ENCODE data around the gene DMXL2. TPM values are rescaled to one million over a fixed set of nuclear protein-coding genes. Genes with fewer than 3 reads are reported as not detected.
"Not testable (repeated sequence)": the region's sequence is repeated elsewhere in the genome, so short reads cannot be mapped to it uniquely, and the experiment has no call there.

DMXL2 gene
- total RNA-seq, 1 experiment from 2014 or later = 13.8 TPM

- Mint-ChIP-seq H3K36me3 (ENCODE audit: insufficient read depth, unreplicated experiment) (no peaks in the 10 kb centered on the region), H3K4me1 (ENCODE audit: low read depth, unreplicated experiment) (peaks cover 46% of the 10 kb centered on the region), H3K9me3 (ENCODE audit: low read depth, unreplicated experiment) (peaks cover 2% of the 10 kb centered on the region), H3K4me3 (ENCODE audit: low read depth, unreplicated experiment) (no peak overlapping the region), H3K27ac (ENCODE audit: unreplicated experiment) (no peak overlapping the region), H3K27me3 (ENCODE audit: unreplicated experiment) (no peaks in the 10 kb centered on the region)
- CTCF ChIA-PET = interaction anchor here (0.6 to 0.7 kb wide), 3 partner anchors 51 to 979 kb away, joined by 3 read pairs; no protein-coding TSS in a partner anchor
- intact Hi-C loops (cut with micrococcal nuclease; ENCODE audit: unreplicated experiment) = loop anchor here (5.0 kb wide), 1 partner anchor 47 kb away; no protein-coding TSS in a partner anchor
- no TSS peak for BruUV-seq (replicated peaks)
- no peak for DNase-seq
- no peak for TF ChIP-seq CTCF (IDR thresholded peaks at IDR 0.05; ENCODE audit: unreplicated experiment)
These were observed 173.8 kb downstream of the DMXL2 start for GRCh38 chr15:51448622-51449399.

DNA sequence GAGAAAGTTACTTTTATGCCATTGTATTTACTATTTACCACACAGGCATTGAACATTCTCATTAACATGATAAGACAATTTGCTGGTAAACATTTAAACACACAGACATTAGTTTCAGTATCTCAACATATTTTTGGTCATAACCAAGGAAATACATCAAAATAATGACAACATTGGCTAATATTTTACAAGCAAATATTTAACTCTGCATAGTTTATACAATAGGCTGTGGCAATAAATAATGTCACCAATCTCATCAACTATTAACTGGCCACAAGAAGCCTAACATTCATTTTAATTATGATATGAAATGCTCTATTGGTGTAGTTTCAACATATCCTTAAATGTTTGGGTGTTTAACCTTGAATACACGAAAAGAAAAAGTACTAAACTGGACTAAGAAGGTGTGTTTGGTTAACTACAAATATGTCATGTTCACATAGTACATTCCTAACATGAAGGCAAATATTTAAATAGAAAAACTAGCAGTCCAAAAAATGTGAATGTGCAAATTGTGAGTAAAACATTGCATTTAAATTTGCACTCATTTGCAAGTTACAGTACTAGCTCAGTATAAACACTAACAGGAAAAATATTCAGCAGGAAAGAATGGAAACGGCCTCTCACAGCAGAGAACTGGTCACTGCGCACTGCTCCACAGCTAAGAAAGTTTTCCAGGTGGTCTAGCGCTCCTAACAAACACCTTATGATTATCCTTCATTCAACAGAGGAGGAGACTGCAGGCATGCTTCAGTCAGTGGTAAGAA lies 174.5 kb downstream of the DMXL2 start:
- no peak for TF ChIP-seq CTCF (IDR thresholded peaks at IDR 0.05; ENCODE audit: unreplicated experiment)
- CTCF ChIA-PET = interaction anchor here (0.7 kb wide), 1 partner anchor 52 kb away, joined by 3 read pairs; no protein-coding TSS in a partner anchor
- Mint-ChIP-seq H3K4me1 (ENCODE audit: low read depth, unreplicated experiment) (peaks cover 46% of the 10 kb centered on the region), H3K36me3 (ENCODE audit: insufficient read depth, unreplicated experiment) (no peaks in the 10 kb centered on the region), H3K27ac (ENCODE audit: unreplicated experiment) (no peak overlapping the region), H3K27me3 (ENCODE audit: unreplicated experiment) (no peaks in the 10 kb centered on the region), H3K9me3 (ENCODE audit: low read depth, unreplicated experiment) (peaks cover 2% of the 10 kb centered on the region), H3K4me3 (ENCODE audit: low read depth, unreplicated experiment) (no peak overlapping the region)
- intact Hi-C loops (cut with micrococcal nuclease; ENCODE audit: unreplicated experiment) = loop anchor here (5.0 kb wide), 1 partner anchor 46 kb away; no protein-coding TSS in a partner anchor
- no TSS peak for BruUV-seq (replicated peaks)
- DNase-seq = no peak

DNA sequence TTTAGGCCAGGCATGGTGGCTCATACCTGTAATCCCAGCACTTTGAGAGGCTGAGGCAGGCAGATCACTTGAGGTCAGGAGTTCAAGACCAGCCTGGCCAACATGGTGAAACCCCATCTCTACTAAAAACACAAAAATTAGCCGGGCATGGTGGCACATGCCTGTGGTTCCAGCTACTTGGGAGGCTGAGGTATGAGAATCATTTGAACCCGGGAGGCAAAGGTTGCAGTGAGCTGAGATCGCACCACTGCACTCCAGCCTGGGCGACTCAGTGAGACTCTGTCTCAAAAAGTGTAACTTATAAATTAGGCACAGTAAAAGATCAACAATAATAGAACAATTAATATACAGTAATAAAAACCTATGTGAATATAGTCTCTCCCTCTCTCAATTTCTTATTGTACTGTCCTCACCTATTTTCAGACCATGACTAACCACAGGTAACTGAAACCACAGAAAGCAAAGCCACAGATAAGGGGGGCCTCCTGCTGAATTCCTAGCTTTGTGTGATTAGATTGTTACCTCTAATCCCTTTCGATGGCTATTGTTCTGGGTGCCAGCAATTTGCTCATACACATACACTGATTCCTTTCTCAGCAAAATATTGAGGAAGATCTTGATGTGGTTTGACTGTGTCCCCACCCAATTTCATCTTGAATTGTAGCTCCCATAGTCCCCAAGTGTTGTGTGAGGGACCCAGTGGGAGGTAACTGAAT lies 176.4 kb downstream of the DMXL2 start:
- CTCF ChIA-PET; H3K36me3 Mint-ChIP-seq (ENCODE audit: insufficient read depth, unreplicated experiment); H3K9me3 Mint-ChIP-seq (ENCODE audit: low read depth, unreplicated experiment); BruUV-seq (replicated peaks); H3K4me3 Mint-ChIP-seq (ENCODE audit: low read depth, unreplicated experiment); H3K27me3 Mint-ChIP-seq (ENCODE audit: unreplicated experiment): not testable (repeated sequence)
- Mint-ChIP-seq H3K27ac (ENCODE audit: unreplicated experiment) (peak overlapping the region; percentile 75), H3K4me1 (ENCODE audit: low read depth, unreplicated experiment) (peaks cover 46% of the 10 kb centered on the region)
- peak; percentile 56 for DNase-seq
- intact Hi-C loops (cut with micrococcal nuclease; ENCODE audit: unreplicated experiment) = loop anchor here (5.0 kb wide), 1 partner anchor 44 kb away; no protein-coding TSS in a partner anchor

GRCh38 chr15:51444807-51445206 lies 177.8 kb downstream of the DMXL2 start:
- H3K27ac Mint-ChIP-seq (ENCODE audit: unreplicated experiment) = no peak overlapping the region
- DNase-seq = no peak
- H3K27me3 Mint-ChIP-seq (ENCODE audit: unreplicated experiment) = peaks cover 9% of the 10 kb centered on the region
- no peak for TF ChIP-seq CTCF (IDR thresholded peaks at IDR 0.05; ENCODE audit: unreplicated experiment)
- CTCF ChIA-PET = no interaction called here
- intact Hi-C loops (cut with micrococcal nuclease; ENCODE audit: unreplicated experiment) = loop anchor here (5.0 kb wide), 1 partner anchor 43 kb away; no protein-coding TSS in a partner anchor
- BruUV-seq (replicated peaks) = no TSS peak
- peaks cover 39% of the 10 kb centered on the region for H3K4me1 Mint-ChIP-seq (ENCODE audit: low read depth, unreplicated experiment)
- no peaks in the 10 kb centered on the region for H3K36me3 Mint-ChIP-seq (ENCODE audit: insufficient read depth, unreplicated experiment)
- no peak overlapping the region for H3K4me3 Mint-ChIP-seq (ENCODE audit: low read depth, unreplicated experiment)
- peaks cover 2% of the 10 kb centered on the region for H3K9me3 Mint-ChIP-seq (ENCODE audit: low read depth, unreplicated experiment)

Measured in Calu3 (cell line).